NCI-H1694 treated with DMSO at 0.1 percent for 48 hours (cell line): Measurements from ENCODE around the gene RASA3.
"Not testable (repeated sequence)": the region's sequence is repeated elsewhere in the genome, so short reads cannot be mapped to it uniquely, and the experiment has no call there.

Source experiments
- DNase-seq: peaks from one replicate; lab custom pipeline; 2025; lab: John Stamatoyannopoulos, UW

The RASA3 gene

GRCh38 chr13:114114006-114114640 is 18.3 kb downstream of the RASA3 start:
- DNase-seq: no peak

DNA sequence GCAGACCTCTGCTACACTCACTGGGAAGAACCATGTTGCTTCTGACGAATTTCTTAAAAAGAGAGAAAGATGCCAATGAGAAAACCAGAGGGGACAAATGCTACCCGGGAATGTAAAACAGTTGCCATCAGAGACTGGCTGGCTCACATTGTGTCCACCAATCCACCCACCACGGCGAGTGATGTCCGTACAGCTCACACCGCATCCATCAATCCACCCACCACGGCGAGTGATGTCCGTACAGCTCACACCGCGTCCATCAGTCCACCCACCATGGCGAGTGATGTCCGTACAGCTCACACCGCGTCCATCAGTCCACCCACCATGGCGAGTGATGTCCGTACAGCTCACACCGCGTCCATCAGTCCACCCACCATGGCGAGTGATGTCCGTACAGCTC is 19.0 kb downstream of the RASA3 start:
- DNase-seq: not testable (repeated sequence)

- no peak for DNase-seq
These were observed 19.5 kb downstream of the RASA3 start for GRCh38 chr13:114112826-114113322.

- DNase-seq: no peak
These were observed 20.1 kb downstream of the RASA3 start for GRCh38 chr13:114112231-114112825.

DNA sequence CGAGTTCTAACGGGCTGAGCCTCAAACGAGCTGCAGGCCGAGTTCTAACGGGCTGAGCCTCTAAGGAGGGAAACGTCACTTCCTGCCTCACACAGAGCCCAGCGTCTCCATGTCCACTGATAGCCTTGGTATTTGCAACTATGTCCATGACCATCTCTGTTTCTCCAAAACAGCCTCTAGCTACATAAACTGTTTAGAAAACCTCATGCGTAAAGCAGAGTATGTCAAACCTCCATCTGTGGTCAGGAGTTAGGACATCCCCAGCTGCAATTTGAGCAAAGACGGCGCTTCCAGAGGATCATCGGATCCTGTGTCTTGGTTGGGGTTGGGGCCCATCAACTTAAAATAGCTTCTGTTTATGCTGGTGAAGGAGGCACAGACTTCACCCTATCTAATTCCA is 20.8 kb downstream of the RASA3 start:
- no peak for DNase-seq

DNA sequence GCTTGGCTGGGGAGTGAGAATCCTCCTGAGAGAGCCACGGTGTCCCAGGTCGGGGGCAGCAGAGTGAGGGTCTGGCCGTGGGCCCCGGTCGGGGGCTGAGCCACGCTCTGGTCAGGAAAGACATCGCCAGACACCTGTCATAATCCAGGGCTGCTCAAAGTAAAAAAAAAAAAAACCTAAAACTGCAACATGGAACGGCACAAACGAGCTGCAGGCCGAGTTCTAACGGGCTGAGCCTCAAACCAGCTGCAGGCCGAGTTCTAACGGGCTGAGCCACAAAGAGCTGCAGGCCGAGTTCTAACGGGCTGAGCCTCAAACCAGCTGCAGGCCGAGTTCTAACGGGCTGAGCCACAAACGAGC is 21.6 kb downstream of the RASA3 start:
- not testable (repeated sequence) for DNase-seq

GRCh38 chr13:114110091-114110829 is 22.2 kb downstream of the RASA3 start:
- no peak for DNase-seq

DNA sequence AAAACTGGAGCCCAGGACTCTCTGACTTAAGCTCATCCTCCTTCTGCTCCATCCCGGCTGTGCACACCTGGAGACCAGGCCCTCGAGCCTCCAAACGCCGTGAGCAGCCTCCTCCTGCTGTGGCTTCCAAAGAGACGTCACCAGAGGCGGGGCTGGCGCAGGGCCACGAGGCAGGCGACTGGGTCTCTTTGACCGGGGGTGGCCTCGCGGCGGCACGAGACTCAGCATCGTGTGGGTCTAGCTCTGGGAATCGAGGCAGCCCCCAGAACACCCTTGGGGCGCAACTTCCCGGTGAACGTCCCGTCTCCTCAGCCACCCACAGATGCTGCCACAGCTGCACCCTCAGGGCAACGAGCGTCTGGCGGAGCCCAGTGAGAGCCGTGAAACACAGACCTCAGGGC is 22.8 kb downstream of the RASA3 start:
- no peak for DNase-seq

- DNase-seq: no peak
These were observed 23.5 kb downstream of the RASA3 start for GRCh38 chr13:114108894-114109293.

DNA sequence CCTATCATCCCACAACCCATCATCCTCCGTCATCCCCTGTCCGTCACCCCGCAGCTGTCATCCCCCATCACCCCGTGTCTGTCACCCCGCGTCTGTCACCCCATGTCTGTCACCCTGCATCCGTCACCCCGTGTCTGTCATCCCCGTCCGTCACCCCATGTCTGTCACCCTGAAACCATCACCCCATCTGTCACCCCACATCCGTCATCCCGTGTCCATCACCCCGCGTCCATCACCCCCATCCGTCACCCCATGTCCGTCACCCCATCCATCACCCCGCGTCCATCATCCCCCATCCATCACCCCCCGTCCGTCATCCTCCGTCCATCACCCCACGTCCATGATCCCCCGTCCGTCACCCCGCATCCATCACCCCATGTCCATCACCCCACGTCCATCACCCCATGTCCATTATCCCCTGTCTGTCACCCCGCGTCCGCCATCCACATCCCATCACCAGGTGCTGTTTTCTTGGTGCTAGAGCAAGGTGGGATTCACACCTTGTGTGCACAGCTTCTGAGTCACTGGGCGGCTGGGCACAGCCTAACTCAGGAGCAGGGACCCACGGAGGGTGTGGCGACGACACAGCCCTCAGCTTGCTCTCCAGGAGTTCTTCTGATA is 24.2 kb downstream of the RASA3 start:
- DNase-seq: no peak

DNA sequence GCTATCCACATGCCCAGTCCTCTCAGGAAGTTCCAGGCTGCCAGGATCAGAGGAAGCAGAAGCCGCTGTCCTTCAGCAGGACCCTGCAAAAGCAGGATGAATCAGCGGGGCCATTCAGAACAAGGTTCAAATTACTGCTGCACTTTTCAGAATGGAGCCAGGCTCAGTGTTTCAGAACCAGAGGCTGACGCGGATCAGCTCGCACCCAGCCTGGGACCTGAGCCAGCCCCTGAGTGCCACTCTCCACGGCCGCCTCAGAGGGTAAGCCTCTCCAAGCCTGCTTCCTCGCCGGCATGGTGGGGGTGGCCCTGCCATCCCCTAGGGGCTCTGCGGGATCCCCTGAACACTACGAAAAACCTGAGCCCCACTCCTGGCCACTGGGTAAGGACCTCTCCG is 24.7 kb downstream of the RASA3 start:
- DNase-seq: no peak

DNA sequence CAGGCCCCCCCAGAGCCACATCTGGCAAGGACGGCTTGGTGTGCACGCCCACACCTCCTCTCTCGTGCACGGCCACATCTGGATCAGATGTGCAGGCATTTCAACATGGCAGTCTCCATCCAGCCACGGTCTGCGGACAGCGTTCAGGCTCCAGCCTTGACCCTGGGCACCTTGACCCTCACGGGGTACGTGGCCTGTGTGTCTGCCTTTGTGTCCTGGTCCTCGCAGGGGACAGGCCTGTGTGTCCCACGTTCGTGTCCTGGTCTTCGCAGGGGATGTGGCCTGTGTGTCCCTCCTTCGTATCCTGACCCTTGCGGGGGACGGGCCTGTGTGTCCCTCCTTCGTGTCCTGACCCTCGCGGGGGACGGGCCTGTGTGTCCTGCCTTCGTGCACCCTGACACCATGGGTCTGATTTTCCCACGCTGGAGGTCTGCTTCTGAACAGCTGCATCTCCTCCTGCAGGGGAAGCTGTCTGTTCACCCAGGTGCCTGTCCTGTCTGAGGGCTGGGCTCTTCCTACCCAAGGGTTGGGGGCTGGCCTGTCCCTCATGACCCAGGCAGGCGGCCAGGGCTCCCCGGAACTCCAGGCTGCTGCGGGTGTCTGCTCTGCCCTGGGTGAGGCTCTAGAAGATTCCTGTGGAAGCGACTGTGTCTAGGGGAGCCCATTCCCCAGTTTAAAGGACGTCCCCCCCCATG is 25.3 kb downstream of the RASA3 start:
- no peak for DNase-seq

- no peak for DNase-seq
These were observed 25.9 kb downstream of the RASA3 start for GRCh38 chr13:114106526-114106925.

DNA sequence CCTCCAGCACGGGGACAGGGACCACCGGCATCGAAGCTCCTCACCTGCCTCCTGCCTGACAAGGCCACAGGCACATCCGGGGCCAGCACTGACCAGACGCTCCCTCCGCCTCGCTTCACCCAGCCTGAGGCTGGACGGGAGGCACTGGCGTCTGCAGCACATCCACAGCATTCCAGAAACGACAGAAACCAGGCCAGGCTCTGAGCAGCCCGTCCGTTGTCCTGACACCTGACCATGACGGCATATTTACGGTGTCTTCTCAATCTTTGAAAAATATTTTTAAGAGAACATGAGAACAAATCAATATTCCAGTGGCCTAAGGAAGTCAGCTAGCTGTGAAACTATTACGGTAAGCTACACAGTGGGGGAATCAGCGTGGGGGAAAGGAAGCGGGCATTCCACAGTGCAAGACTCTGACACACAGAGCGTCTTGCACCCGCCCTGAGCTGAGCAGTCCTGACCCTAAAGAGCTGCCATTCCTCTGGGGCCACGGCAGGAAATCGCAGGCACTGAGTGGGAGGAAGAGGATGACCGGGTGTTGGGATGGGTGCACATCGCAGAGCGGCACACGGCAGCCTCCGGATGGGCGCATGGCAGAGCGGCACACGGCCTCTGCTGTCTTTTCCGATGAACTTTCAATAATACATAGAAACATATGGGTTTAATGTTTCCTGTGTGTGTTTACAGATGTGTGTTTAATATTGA is 26.8 kb downstream of the RASA3 start:
- no peak for DNase-seq

- DNase-seq: no peak
These were observed 27.5 kb downstream of the RASA3 start for GRCh38 chr13:114104655-114105520.

DNA sequence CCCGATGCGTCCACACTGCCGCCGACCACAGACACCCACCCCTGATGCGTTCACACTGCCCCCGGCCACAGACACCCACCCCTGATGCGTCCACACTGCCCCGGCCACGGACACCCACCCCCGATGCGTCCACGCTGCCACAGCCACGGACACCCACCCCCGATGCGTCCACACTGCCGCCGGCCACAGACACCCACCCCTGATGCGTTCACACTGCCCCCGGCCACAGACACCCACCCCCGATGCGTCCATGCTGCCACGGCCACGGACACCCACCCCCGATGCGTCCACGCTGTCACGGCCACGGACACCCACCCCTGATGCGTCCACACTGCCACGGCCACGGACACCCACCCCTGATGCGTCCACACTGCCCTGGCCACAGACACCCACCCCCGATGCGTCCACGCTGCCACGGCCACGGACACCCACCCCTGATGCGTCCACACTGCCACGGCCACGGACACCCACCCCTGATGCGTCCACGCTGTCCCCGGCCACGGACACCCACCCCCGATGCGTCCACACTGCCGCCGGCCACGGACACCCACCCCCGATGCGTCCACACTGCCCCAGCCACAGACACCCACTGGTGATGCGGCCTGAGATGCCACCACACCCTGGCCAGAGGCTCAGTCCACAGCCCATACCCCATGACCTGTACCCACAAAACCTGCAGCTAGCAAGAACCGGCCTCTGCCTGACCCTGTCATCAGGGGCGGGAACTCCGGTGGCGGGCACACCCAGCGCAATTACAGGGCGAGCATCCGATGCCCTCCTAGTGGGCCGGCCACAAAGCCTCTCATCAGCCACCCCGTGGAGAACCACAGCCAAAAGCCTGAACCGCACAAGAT is 28.4 kb downstream of the RASA3 start:
- no peak for DNase-seq

GRCh38 chr13:114103289-114103621 is 29.2 kb downstream of the RASA3 start:
- DNase-seq: not testable (repeated sequence)

GRCh38 chr13:114102521-114103288 is 29.7 kb downstream of the RASA3 start:
- no peak for DNase-seq

GRCh38 chr13:114102131-114102520 is 30.3 kb downstream of the RASA3 start:
- no peak for DNase-seq
